NT2/D1 (cell line): ENCODE results near the gene MVP.
"Not testable (repeated sequence)": the region's sequence is repeated elsewhere in the genome, so short reads cannot be mapped to it uniquely, and the experiment has no call there.

Experiments
- DNase-seq: peaks from one replicate; pipeline ENCODE4 v3.0.0-alpha.2; 2011; ENCODE audit warnings: low read depth, low spot score
- H3K27me3 ChIP-seq: 2 replicates; pipeline ENCODE4 v1.6.0; 2011; ENCODE audit warnings: mild to moderate bottlenecking; ENCODE audit not compliant: insufficient read length, insufficient read depth
- H3K36me3 ChIP-seq: 2 replicates; pipeline ENCODE4 v1.6.1; 2011; ENCODE audit warnings: mild to moderate bottlenecking, low read length, mixed read lengths; ENCODE audit not compliant: insufficient read depth, insufficient read length
- H3K4me1 ChIP-seq: 2 replicates; pipeline ENCODE4 v1.5.1; 2011; ENCODE audit not compliant: insufficient read depth, insufficient read length
- H3K4me3 ChIP-seq: 2 replicates; pipeline ENCODE4 v1.5.1; 2011; ENCODE audit warnings: low read depth; ENCODE audit not compliant: insufficient read length
- H3K9ac ChIP-seq: 2 replicates; pipeline ENCODE4 v1.6.0; 2011; ENCODE audit warnings: low read depth; ENCODE audit not compliant: insufficient read length
- H3K9me3 ChIP-seq: 2 replicates; pipeline ENCODE4 v1.5.1; 2011; ENCODE audit warnings: mild to moderate bottlenecking, low read length; ENCODE audit not compliant: insufficient read depth
- SUZ12 ChIP-seq: IDR thresholded peaks from 2 replicates; pipeline ENCODE4 v1.6.1; 2011; ENCODE audit not compliant: insufficient read length, insufficient read depth; ENCODE audit errors: extremely low read depth
- YY1 ChIP-seq: IDR thresholded peaks from 2 replicates; pipeline ENCODE4 v1.6.1; 2011; ENCODE audit not compliant: insufficient read length, insufficient read depth
- ZNF274 ChIP-seq: IDR thresholded peaks from 2 replicates; pipeline ENCODE4 v1.6.1; 2011; ENCODE audit warnings: mild to moderate bottlenecking, low read depth, low read length

MVP gene

GRCh38 chr16:29820271-29820701, at the start of gene MVP:
TSS of gene MVP (plus strand) at chr16:29820462. CDS start at chr16:29830550, 10,088 bp downstream.
- no peaks in the 10 kb centered on the region for H3K27me3 ChIP-seq
- H3K4me3 ChIP-seq = peak within 1 kb of the TSS; percentile 5
- no peak for DNase-seq
- no peaks in the 10 kb centered on the region for H3K9me3 ChIP-seq
- TF ChIP-seq YY1 (no peak), SUZ12 (no peak), ZNF274 (no peak)
- peak within 1 kb of the TSS; percentile 53 for H3K9ac ChIP-seq
- H3K36me3 ChIP-seq = peaks cover 38% of the 10 kb centered on the region
- peaks cover 22% of the 10 kb centered on the region for H3K4me1 ChIP-seq

GRCh38 chr16:29772330-29772729, 47.9 kb upstream of the MVP start:
- H3K9ac ChIP-seq, H3K36me3 ChIP-seq, H3K9me3 ChIP-seq, H3K27me3 ChIP-seq, H3K4me1 ChIP-seq, DNase-seq, H3K4me3 ChIP-seq: not testable (repeated sequence)

- no peaks in the 10 kb centered on the region for H3K9me3 ChIP-seq
- TF ChIP-seq SUZ12 = no peak
- no peak for TF ChIP-seq ZNF274
- no peak for TF ChIP-seq YY1
- H3K9ac ChIP-seq = no peak overlapping the region
- H3K4me1 ChIP-seq = peaks cover 3% of the 10 kb centered on the region
- H3K27me3 ChIP-seq = peaks cover 3% of the 10 kb centered on the region
- H3K4me3 ChIP-seq = no peak overlapping the region
- H3K36me3 ChIP-seq = no peaks in the 10 kb centered on the region
- no peak for DNase-seq
Measured at GRCh38 chr16:29774730-29775129, 45.5 kb upstream of the MVP start.

- DNase-seq = no peak
- H3K4me1 ChIP-seq = peaks cover 3% of the 10 kb centered on the region
Measured at GRCh38 chr16:29775742-29776408, 44.4 kb upstream of the MVP start.

GRCh38 chr16:29777576-29778350, 42.5 kb upstream of the MVP start, which contains the start of gene ZG16:
TSS of gene ZG16 (plus strand) at chr16:29778256. CDS start at chr16:29779267, 1,011 bp downstream.
- Histone ChIP-seq H3K36me3 (no peaks in the 10 kb centered on the region), H3K27me3 (peaks cover 10% of the 10 kb centered on the region), H3K9me3 (no peaks in the 10 kb centered on the region), H3K4me3 (no peak within 1 kb of the TSS), H3K4me1 (peaks cover 3% of the 10 kb centered on the region), H3K9ac (no peak within 1 kb of the TSS)
- no peak for DNase-seq
- TF ChIP-seq YY1 (no peak), SUZ12 (no peak), ZNF274 (no peak)

More at GRCh38 chr16:29775742-29776408, 44.4 kb upstream of the MVP start:
- Histone ChIP-seq H3K9me3 (no peaks in the 10 kb centered on the region), H3K9ac (no peak overlapping the region), H3K36me3 (no peaks in the 10 kb centered on the region), H3K4me3 (no peak overlapping the region), H3K27me3 (peaks cover 5% of the 10 kb centered on the region)
- TF ChIP-seq SUZ12 (no peak), ZNF274 (no peak), YY1 (no peak)

GRCh38 chr16:29779474-29779873, 40.8 kb upstream of the MVP start:
- H3K9me3 ChIP-seq = no peaks in the 10 kb centered on the region
- peaks cover 10% of the 10 kb centered on the region for H3K27me3 ChIP-seq
- no peak overlapping the region for H3K4me3 ChIP-seq
- H3K36me3 ChIP-seq = no peaks in the 10 kb centered on the region
- peaks cover 7% of the 10 kb centered on the region for H3K4me1 ChIP-seq
- DNase-seq = no peak
- TF ChIP-seq SUZ12 = no peak
- no peak for TF ChIP-seq ZNF274
- no peak for TF ChIP-seq YY1
- no peak overlapping the region for H3K9ac ChIP-seq

- H3K4me3 ChIP-seq, H3K36me3 ChIP-seq, H3K9ac ChIP-seq, DNase-seq, H3K4me1 ChIP-seq, H3K9me3 ChIP-seq: not testable (repeated sequence)
- H3K27me3 ChIP-seq = peaks cover 13% of the 10 kb centered on the region
Measured at GRCh38 chr16:29783094-29783953, 36.9 kb upstream of the MVP start.
